Diencephalon (tissue), 1 donor: Measurements from ENCODE around the gene ATM. TPM values are rescaled to one million over a fixed set of nuclear protein-coding genes. Genes with fewer than 3 reads are reported as not detected.

Experiments used
- small RNA-seq: library from RNA; depleted of rRNA; stranded (forward); fragments of <200 nt; gene quantifications from one replicate; pipeline ENCODE3, GENCODE V24; 2014
- total RNA-seq: library from RNA; depleted of rRNA; stranded (reverse); fragments of >200 nt; gene quantifications from one replicate; pipeline ENCODE4 v1.2.3, GENCODE V29; 2014

Gene ATM, protein sequence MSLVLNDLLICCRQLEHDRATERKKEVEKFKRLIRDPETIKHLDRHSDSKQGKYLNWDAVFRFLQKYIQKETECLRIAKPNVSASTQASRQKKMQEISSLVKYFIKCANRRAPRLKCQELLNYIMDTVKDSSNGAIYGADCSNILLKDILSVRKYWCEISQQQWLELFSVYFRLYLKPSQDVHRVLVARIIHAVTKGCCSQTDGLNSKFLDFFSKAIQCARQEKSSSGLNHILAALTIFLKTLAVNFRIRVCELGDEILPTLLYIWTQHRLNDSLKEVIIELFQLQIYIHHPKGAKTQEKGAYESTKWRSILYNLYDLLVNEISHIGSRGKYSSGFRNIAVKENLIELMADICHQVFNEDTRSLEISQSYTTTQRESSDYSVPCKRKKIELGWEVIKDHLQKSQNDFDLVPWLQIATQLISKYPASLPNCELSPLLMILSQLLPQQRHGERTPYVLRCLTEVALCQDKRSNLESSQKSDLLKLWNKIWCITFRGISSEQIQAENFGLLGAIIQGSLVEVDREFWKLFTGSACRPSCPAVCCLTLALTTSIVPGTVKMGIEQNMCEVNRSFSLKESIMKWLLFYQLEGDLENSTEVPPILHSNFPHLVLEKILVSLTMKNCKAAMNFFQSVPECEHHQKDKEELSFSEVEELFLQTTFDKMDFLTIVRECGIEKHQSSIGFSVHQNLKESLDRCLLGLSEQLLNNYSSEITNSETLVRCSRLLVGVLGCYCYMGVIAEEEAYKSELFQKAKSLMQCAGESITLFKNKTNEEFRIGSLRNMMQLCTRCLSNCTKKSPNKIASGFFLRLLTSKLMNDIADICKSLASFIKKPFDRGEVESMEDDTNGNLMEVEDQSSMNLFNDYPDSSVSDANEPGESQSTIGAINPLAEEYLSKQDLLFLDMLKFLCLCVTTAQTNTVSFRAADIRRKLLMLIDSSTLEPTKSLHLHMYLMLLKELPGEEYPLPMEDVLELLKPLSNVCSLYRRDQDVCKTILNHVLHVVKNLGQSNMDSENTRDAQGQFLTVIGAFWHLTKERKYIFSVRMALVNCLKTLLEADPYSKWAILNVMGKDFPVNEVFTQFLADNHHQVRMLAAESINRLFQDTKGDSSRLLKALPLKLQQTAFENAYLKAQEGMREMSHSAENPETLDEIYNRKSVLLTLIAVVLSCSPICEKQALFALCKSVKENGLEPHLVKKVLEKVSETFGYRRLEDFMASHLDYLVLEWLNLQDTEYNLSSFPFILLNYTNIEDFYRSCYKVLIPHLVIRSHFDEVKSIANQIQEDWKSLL (N-terminal part only)
- total RNA-seq, result 113 TPM

DNA sequence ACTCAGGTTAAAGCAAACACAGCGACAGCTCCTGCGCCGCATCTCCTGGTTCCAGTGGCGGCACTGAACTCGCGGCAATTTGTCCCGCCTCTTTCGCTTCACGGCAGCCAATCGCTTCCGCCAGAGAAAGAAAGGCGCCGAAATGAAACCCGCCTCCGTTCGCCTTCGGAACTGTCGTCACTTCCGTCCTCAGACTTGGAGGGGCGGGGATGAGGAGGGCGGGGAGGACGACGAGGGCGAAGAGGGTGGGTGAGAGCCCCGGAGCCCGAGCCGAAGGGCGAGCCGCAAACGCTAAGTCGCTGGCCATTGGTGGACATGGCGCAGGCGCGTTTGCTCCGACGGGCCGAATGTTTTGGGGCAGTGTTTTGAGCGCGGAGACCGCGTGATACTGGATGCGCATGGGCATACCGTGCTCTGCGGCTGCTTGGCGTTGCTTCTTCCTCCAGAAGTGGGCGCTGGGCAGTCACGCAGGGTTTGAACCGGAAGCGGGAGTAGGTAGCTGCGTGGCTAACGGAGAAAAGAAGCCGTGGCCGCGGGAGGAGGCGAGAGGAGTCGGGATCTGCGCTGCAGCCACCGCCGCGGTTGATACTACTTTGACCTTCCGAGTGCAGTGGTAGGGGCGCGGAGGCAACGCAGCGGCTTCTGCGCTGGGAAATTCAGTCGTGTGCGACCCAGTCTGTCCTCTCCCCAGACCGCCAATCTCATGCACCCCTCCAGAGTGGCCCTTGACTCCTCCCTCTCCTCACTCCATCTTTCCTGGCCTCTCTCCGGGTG, at the start of gene ATM, which contains the start of gene NPAT:
Gene ATM (plus strand): TSS at position 494 of the 774 bp plus-strand sequence. CDS start 4,558 bp downstream, outside the sequence.
Gene NPAT (minus strand): TSS at position 65 of the 774 bp plus-strand sequence. CDS start 102 bp downstream, outside the sequence.

Small RNAs within 50 kb of the gene (small RNA-seq; reads per million reads assigned to genes)
- gene RF00019, result not detected

Other genes starting within 250 kb of the ATM start
- 87.4 TPM for gene CUL5, start 214.2 kb upstream of the ATM start, total RNA-seq
- gene ACAT1, start 101.5 kb upstream of the ATM start, total RNA-seq, result 87.0 TPM
- 36.2 TPM for gene NPAT, start 429 bp upstream of the ATM start, total RNA-seq
- 1.6 TPM for gene C11orf65, start 244.5 kb downstream of the ATM start, total RNA-seq